Retinal pigment epithelial cell (primary cell): ENCODE data around the gene FNDC1.

Source experiments
- DNase-seq: peaks from one replicate; pipeline ENCODE4 v3.0.0-alpha.2; 2010; ENCODE audit warnings: low read depth
- H3K4me3 ChIP-seq: 2 replicates; pipeline ENCODE4 v1.5.1; 2011; ENCODE audit warnings: mild to moderate bottlenecking, low read length, control low read depth, moderate library complexity
- CTCF ChIP-seq: conservative IDR thresholded peaks from 2 replicates; pipeline ENCODE4 v1.5.1; 2011; ENCODE audit warnings: low read depth, low read length, control low read depth, inconsistent platforms

Gene FNDC1

GRCh38 chr6:159203304-159204005 is 34.3 kb downstream of the FNDC1 start:
- no peak for TF ChIP-seq CTCF
- H3K4me3 ChIP-seq, result no peak overlapping the region
- no peak for DNase-seq

- no peak for DNase-seq
- TF ChIP-seq CTCF, result no peak
- no peak overlapping the region for H3K4me3 ChIP-seq
These were observed 35.4 kb downstream of the FNDC1 start for GRCh38 chr6:159204605-159205004.

- H3K4me3 ChIP-seq, result no peak overlapping the region
- no peak for TF ChIP-seq CTCF
- DNase-seq, result no peak
These were observed 42.8 kb downstream of the FNDC1 start for GRCh38 chr6:159212028-159212427.

DNA sequence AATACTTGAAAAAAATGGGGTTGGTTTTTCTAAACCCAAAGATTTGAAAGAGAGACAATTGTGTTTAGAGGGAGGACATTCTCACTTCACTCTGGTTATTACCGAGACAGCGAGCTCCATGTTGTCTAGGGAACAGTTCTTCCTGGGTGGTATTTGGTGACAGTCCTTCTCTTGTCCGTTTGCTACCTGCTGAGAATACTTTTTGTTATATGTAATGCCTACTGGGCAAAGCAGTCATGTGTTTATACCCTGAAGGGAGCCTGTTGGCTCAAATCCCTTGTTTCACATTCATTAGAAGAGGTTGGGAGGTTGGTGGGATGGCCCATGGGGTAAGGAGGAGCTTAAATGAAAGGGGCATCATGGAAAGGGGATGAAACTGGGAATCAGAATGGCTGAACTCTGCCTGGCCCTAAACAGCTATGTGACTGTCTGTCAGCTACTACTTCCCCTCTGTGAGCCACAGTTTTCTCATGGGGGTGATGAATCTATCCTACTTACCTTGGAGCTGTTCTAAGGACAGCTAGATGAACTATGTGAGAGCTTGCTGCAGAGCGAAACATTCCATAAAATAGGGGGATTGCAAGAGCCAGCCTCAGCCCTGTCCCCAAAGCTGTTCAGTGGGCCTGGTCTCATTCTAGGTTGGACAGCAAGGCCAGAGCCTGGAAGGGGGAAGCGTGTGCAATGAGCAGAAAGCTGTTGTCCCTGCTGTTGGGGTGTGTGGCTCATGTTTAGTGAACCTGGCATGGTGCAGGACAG is 43.5 kb downstream of the FNDC1 start:
- no peak for TF ChIP-seq CTCF
- H3K4me3 ChIP-seq, result no peak overlapping the region

GRCh38 chr6:159213405-159213804 is 44.2 kb downstream of the FNDC1 start:
- DNase-seq, result no peak
- no peak for TF ChIP-seq CTCF
- no peak overlapping the region for H3K4me3 ChIP-seq

More for the DNA sequence above, 43.5 kb downstream of the FNDC1 start:
- no peak for DNase-seq

DNA sequence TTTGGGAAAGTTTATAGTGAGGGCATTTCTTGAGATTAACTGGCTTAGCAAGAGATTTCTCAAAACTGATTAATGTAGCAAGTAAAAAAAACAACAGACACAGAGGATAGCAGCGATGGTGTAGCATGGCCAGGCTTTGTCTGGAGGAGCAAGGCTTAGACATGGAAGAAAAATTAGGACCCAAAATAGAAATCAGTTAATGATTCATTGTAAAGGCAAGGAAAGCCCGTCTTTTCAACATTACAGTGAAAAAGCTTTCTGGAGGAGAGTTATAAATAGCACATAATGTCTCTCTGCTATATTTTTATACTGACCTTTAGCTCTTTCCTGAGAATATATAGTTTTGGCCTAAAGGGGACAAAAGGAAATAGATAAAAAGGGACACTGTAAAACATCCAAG is 45.1 kb downstream of the FNDC1 start:
- H3K4me3 ChIP-seq, result no peak overlapping the region
- no peak for TF ChIP-seq CTCF
- DNase-seq, result no peak
